C4-2B (cell line): Measurements from ENCODE around the gene CYP26B1.

ENCODE experiments used
- CTCF ChIP-seq: fragments of 450-650 bp; conservative IDR thresholded peaks from 2 replicates; pipeline ENCODE4 v1.5.1; 2017; ENCODE audit warnings: mild to moderate bottlenecking
- ZFX ChIP-seq: fragments of 450-650 bp; IDR thresholded peaks from 2 replicates; pipeline ENCODE4 v1.6.1; 2017

- TF ChIP-seq CTCF = no peak
- no peak for TF ChIP-seq ZFX
Measured at GRCh38 chr2:72162574-72162973, 14.9 kb upstream of the CYP26B1 start.
